Activated CD8-positive, alpha-beta memory T cell treated with anti-CD3 and anti-CD28 coated beads, Interleukin-2, amount 50 U/mL, for 4 hours (primary cell): ENCODE results near the gene RPL26.
"Not testable (repeated sequence)": the region's sequence is repeated elsewhere in the genome, so short reads cannot be mapped to it uniquely, and the experiment has no call there.

Source experiments
- DNase-seq: peaks from one replicate; pipeline ENCODE4 v3.0.0-alpha.2; 2020

RPL26 gene

DNA sequence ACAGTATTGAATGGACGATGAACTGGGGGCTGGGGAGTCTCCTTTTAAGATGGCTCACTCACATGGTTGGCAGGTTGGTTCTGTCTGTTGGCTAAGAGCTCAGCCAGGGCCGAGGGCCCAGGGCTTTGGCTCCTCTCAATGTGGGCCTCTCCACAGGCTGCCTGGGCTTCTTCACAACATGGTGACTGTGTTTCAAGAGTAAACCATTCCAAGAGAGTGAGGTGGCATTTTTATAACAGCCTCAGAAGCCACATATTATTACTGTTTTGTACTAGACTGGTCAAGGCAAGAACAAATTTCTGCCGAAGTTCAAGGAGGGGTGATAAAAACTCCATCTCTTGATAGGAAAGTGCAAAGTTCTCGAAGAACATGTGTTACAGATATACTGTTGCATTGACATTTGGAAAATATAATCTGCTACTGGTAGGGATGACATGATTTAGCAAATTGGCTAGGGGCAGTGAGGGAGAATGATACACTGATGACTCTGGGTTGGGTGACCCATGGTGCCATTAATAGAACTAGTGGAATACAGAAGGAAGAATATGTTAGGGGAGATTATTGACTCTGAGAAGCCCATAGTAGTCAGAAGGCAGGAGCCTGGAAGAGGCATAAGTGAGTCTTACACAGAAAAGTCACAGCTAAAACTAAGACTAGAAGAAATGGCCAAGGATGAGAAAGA is 20.2 kb downstream of the RPL26 start:
- no peak for DNase-seq

DNA sequence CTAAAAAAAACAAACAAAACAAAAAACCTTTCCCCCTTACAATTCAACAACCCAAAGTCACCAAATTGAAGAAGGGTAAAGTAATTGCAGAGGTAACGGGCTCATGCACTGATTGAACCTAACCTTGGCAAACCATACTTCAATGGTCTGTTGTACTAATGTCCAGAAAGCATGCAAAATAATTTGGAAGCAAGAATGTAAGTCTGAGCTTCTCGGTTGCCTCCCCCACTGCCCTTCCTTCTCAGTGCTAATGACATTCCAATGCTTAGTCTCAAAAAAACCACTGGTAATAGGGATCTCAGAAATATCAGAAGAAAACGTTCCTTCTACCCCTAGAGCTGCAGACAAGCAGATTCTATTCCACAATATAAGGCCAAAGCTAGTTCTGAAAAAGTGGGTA is 22.2 kb downstream of the RPL26 start:
- no peak for DNase-seq

- no peak for DNase-seq
These were observed 22.7 kb downstream of the RPL26 start for GRCh38 chr17:8360260-8360659.

GRCh38 chr17:8359769-8360168 is 23.2 kb downstream of the RPL26 start:
- DNase-seq: no peak

GRCh38 chr17:8357910-8358309 is 25.1 kb downstream of the RPL26 start:
- DNase-seq: no peak

DNA sequence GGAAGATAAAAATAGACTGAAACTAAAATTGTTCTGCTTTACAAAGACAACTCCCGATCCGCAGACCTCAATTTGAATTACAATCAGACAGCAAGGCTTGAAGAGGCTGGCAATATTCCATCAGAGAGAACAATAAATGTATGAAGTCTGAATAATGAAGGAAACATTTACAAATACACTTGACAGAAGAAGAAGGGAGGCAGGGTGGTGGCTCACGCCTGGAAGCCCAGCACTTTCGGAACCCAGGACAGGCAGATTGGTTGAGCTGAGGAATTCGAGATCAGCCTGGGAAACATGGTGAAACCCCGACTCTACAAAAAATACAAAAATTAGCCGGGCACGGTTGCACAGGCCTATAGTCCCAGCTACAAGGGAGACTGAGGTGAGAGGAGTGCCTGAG is 28.8 kb downstream of the RPL26 start:
- no peak for DNase-seq

GRCh38 chr17:8353736-8354135 is 29.3 kb downstream of the RPL26 start:
- no peak for DNase-seq

DNA sequence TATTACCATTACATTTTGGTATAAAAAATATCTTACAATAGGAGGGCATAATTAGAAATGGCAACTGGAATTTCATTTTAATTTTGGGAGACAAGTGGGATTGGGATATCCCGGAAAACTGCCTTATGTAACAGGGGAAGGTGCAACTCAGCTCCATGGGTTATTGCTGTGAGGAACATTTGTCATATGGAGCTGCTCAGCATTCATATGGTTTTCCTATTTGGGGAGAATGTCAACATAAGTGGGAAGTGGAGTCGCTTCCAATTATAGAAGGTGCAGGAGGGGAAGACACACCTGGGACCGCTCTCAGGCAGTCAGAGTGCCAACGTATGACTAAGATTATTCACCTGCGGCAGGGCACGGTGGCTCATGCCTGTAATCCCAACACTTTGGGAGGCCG is 32.7 kb downstream of the RPL26 start:
- DNase-seq: no peak

- not testable (repeated sequence) for DNase-seq
These were observed 36.0 kb downstream of the RPL26 start for GRCh38 chr17:8347001-8347400.

DNA sequence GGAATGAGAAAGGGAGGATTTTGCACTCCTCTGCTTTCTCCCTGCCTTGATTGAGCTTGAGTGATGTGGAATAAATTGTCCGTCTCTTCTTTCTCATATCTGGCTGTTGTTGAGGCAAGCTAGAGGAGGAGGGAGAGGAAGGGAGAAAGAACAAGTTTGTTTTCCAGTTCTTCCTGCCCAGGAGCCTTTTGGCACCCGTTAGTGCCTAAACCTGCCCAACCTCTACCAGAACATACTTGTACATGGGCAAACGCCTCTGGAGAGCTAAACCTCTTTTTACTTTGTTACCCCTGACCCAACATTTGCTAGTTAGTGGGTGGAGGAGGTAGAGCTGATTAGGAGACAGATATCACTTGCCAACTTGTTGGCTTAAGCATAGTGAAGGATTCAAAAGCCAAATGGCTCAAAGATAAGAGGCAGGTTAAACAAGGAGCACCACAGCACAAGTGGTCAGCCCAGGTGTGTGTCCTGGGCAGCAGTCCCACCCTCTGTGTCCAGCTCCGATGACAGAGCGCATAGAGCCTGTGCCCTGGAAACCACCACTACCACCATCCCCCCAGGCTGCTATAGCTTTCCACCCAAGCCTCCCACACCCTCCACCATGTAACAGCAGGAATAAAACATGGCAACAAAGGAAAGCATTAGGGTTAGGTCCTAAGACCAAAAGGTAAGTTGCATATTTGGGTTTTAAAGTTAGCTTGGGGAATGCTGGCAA is 36.9 kb downstream of the RPL26 start:
- DNase-seq: no peak

- DNase-seq: no peak
These were observed 37.8 kb downstream of the RPL26 start for GRCh38 chr17:8345052-8345690.

DNA sequence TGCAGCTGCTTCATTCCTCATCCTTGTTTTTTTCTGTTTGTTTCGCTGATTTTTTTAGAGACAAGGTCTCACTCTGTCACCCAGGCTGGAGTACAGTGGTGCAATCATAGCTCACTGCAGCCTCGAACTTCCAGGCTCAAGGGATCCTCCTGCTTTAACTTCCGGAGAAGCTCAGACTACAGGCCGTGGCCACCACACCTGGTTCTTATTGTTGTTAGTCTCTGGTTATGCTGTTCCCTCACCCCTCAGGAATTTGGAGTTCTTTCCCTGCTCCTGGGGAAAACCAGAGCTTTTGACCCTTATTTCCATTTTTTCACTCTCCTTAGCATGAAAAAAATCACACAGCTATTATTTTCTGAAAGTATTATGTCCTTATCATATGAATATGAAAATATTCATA is 41.5 kb downstream of the RPL26 start:
- no peak for DNase-seq

DNA sequence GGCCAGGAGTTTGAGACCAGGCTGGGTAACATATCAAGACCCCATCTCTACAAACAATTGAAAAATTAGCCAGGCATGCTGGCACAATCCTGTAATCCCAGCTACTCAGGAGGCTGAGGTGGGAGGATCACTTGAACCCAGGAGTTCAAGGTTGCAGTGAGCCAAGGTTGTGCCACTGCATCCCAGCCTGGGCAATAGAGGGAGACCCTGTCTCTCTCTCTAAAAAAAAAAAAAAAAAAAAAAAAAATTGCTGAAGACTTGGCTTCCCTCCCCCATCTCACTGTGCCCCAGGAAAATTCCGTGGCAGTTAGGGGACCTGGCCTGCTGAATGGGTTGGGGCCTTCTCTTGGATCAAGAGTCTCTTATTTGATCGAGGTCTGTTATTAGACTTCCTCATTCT is 43.5 kb downstream of the RPL26 start, which contains the start of gene ODF4:
TSS of gene ODF4 (plus strand) at position 301 of the 400 bp plus-strand sequence. CDS start 212 bp downstream, outside the sequence.
- DNase-seq: no peak

- no peak for DNase-seq
These were observed 44.2 kb downstream of the RPL26 start for GRCh38 chr17:8338753-8339140.

- no peak for DNase-seq
These were observed 44.9 kb downstream of the RPL26 start for GRCh38 chr17:8337802-8338752.

DNA sequence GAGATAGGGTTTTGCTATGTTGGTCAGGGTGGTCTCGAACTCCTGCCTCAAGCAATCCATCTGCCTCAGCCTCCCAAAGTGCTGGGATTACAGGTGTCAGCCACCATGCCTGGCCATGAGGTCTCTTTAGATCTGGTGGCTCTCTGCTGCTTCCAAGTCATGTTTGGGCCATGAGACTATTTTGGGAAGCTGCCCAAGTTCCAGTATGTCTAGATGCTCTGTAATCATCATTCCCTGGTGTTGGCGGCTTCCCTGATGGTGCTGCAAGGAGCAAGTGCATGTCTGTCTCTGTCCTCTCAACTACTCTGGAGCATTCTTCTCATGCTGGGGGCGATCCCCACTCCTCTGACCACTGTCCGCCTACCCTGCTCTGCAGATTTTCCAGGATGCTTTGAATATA is 49.7 kb downstream of the RPL26 start:
- DNase-seq: no peak

DNA sequence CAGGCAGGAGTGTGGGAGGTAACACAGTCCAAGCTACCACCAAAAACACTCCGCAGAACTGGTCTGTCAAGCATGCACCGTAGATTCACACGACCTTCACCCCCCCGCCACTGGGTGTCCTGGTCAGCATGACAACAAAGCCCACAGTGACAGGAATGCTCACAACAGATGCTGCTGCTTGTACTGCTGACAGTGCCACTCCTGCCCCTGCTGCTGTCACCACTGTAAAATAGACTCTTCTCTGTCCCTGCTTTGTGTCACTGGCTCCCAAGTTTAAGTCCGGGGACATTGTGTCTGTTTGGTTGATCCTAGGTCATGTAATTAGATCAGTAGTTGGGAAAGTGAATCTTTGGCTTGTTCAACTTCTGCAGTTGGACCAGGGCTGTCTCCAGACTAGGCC is 50.3 kb downstream of the RPL26 start:
- no peak for DNase-seq

- DNase-seq: no peak
These were observed 50.9 kb downstream of the RPL26 start for GRCh38 chr17:8332128-8332527.
